Type B pancreatic cell (in vitro differentiated cells): ENCODE measurements around the gene IST1. TPM values are rescaled to one million over a fixed set of nuclear protein-coding genes. Genes with fewer than 3 reads are reported as not detected.

Source experiments
- DNase-seq: peaks from one replicate; pipeline ENCODE4 v3.0.0; 2021; ENCODE audit warnings: mixed read lengths; ENCODE audit not compliant: unreplicated experiment; ENCODE audit errors: extremely low spot score
- H3K27ac Mint-ChIP-seq: 2 replicates; pipeline ENCODE4 v1.8.0; 2021; ENCODE audit warnings: mild to moderate bottlenecking, mixed read lengths
- H3K27me3 Mint-ChIP-seq: 2 replicates; pipeline ENCODE4 v1.8.0; 2021; ENCODE audit warnings: mixed read lengths
- H3K36me3 Mint-ChIP-seq: 2 replicates; pipeline ENCODE4 v1.8.0; 2021; ENCODE audit warnings: mixed read lengths
- H3K4me1 Mint-ChIP-seq: one replicate; pipeline ENCODE4 v1.8.0; 2021; ENCODE audit warnings: mixed read lengths; ENCODE audit not compliant: unreplicated experiment
- H3K4me3 Mint-ChIP-seq: 2 replicates; pipeline ENCODE4 v1.8.0; 2021; ENCODE audit warnings: mild to moderate bottlenecking, mixed read lengths
- H3K9me3 Mint-ChIP-seq: 2 replicates; pipeline ENCODE4 v1.8.0; 2021; ENCODE audit warnings: mixed read lengths
- CTCF ChIP-seq: fragments of 200-600 bp; sonication (generic); conservative IDR thresholded peaks from 2 replicates; pipeline ENCODE4 v1.5.0; 2021; ENCODE audit warnings: antibody characterized with exemption, mild to moderate bottlenecking
- total RNA-seq: library from RNA; stranded (reverse); gene quantifications from 2 replicates; pipeline ENCODE4 v1.2.1, GENCODE V29; 2021; ENCODE audit warnings: low replicate concordance

The IST1 gene
- total RNA-seq, 1 donor from 2014 or later, result 233 TPM

GRCh38 chr16:71923941-71924690 lies 28.8 kb downstream of the IST1 start:
- no peak for TF ChIP-seq CTCF
- Mint-ChIP-seq H3K27ac (no peak overlapping the region), H3K4me3 (no peak overlapping the region), H3K9me3 (no peaks in the 10 kb centered on the region), H3K4me1 (peaks cover 13% of the 10 kb centered on the region), H3K27me3 (no peaks in the 10 kb centered on the region), H3K36me3 (peaks cover 60% of the 10 kb centered on the region)
- no peak for DNase-seq

GRCh38 chr16:71924710-71925109 lies 29.4 kb downstream of the IST1 start:
- TF ChIP-seq CTCF, result no peak
- Mint-ChIP-seq H3K4me3 (no peak overlapping the region), H3K4me1 (peaks cover 15% of the 10 kb centered on the region), H3K36me3 (peaks cover 59% of the 10 kb centered on the region), H3K27me3 (no peaks in the 10 kb centered on the region), H3K9me3 (no peaks in the 10 kb centered on the region), H3K27ac (no peak overlapping the region)
- DNase-seq, result no peak

- TF ChIP-seq CTCF, result no peak
- no peaks in the 10 kb centered on the region for H3K27me3 Mint-ChIP-seq
- H3K4me1 Mint-ChIP-seq, result peaks cover 15% of the 10 kb centered on the region
- peak overlapping the region; percentile 37 for H3K4me3 Mint-ChIP-seq
- no peaks in the 10 kb centered on the region for H3K9me3 Mint-ChIP-seq
- no peak for DNase-seq
- peaks cover 44% of the 10 kb centered on the region for H3K36me3 Mint-ChIP-seq
- H3K27ac Mint-ChIP-seq, result peak overlapping the region; percentile 72
These were observed 32.1 kb downstream of the IST1 start for GRCh38 chr16:71927383-71927782.

GRCh38 chr16:71927787-71928186 lies 32.5 kb downstream of the IST1 start:
- Mint-ChIP-seq H3K27ac (peak overlapping the region; percentile 72), H3K4me1 (peaks cover 15% of the 10 kb centered on the region), H3K27me3 (no peaks in the 10 kb centered on the region), H3K9me3 (no peaks in the 10 kb centered on the region), H3K4me3 (no peak overlapping the region), H3K36me3 (peaks cover 40% of the 10 kb centered on the region)
- DNase-seq, result no peak
- TF ChIP-seq CTCF, result no peak

- peaks cover 15% of the 10 kb centered on the region for H3K4me1 Mint-ChIP-seq
- TF ChIP-seq CTCF, result no peak
- no peak overlapping the region for H3K4me3 Mint-ChIP-seq
- H3K27me3 Mint-ChIP-seq, result no peaks in the 10 kb centered on the region
- H3K36me3 Mint-ChIP-seq, result peaks cover 34% of the 10 kb centered on the region
- peak overlapping the region; percentile 55 for H3K27ac Mint-ChIP-seq
- no peak for DNase-seq
- H3K9me3 Mint-ChIP-seq, result no peaks in the 10 kb centered on the region
These were observed 33.7 kb downstream of the IST1 start for GRCh38 chr16:71929048-71929447.
